WERI-Rb-1 (cell line): Measurements from ENCODE around the gene FHAD1.
A peak's percentile ranks its signal among the peaks of the same experiment; 100 is the strongest.

Source experiments
- DNase-seq: peaks from one replicate; pipeline ENCODE4 v3.0.0-alpha.2; 2020
- H3K27ac ChIP-seq: fragments of 250-450 bp; sonication (Bioruptor Pico); 2 replicates; pipeline ENCODE4 v1.5.1; 2020; ENCODE audit warnings: mild to moderate bottlenecking, moderate library complexity
- H3K27me3 ChIP-seq: fragments of 250-450 bp; sonication (Bioruptor Pico); 2 replicates; pipeline ENCODE4 v1.5.1; 2021; ENCODE audit warnings: mild to moderate bottlenecking, low read depth, moderate library complexity; ENCODE audit not compliant: insufficient read depth, severe bottlenecking
- H3K36me3 ChIP-seq: fragments of 250-450 bp; sonication (Bioruptor Pico); 2 replicates; pipeline ENCODE4 v1.5.1; 2020; ENCODE audit warnings: mild to moderate bottlenecking, moderate library complexity
- H3K4me3 ChIP-seq: 2 replicates; pipeline ENCODE4 v1.5.1; 2011; ENCODE audit warnings: low read depth, mild to moderate bottlenecking, control low read depth, low read length
- H3K9me3 ChIP-seq: fragments of 250-450 bp; sonication (Bioruptor Pico); 2 replicates; pipeline ENCODE4 v1.5.1; 2021; ENCODE audit warnings: mild to moderate bottlenecking, moderate library complexity; ENCODE audit not compliant: severe bottlenecking
- TF ChIP-seq, protein P1 (sequence below): IDR thresholded peaks from 2 replicates; pipeline ENCODE4 v1.5.1; 2011; ENCODE audit warnings: low read depth, mild to moderate bottlenecking, control low read depth, inconsistent platforms, low read length

Gene FHAD1

DNA sequence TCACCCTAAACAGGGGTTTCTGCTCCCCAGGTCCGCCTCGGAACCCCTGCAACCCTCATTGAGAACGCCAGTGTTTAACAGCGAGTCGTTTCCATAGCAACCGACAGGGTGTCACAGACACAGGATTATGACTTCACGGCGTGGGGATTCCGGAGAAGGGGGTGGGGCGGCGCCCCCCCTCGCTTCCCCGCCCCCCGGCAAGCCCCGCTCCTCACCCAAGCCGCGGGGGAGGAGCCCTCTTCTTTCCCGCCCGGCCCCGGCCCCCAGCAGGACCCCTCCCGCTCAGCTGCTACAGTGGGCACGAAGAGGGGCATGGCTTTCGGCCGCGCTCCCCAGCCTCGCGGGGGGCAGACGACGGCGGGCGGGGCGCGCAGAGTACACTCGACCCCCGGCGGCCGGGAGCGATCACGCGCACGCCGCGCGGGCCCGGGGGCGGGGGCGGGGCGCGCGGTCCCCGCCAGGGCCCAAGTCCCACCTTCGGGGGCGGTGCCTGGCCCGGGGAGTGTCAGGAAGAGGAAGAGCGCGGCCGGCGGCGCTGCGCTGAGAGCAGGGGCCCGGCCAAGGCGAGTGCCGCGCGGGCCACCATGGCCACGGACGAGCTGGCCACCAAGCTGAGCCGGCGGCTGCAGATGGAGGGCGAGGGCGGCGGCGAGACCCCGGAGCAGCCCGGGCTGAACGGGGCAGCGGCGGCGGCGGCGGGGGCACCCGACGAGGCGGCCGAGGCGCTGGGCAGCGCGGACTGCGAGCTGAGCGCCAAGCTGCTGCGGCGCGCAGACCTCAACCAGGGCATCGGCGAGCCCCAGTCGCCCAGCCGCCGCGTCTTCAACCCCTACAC, 162.6 kb downstream of the FHAD1 start, which contains the start of gene EFHD2:
Gene EFHD2 (plus strand): TSS at position 501 of the 835 bp plus-strand sequence. CDS start 84 bp downstream, at position 585.
- H3K9me3 ChIP-seq = no peaks in the 10 kb centered on the region
- DNase-seq = peak; percentile 91
- H3K27me3 ChIP-seq = no peaks in the 10 kb centered on the region
- peak within 1 kb of the TSS; percentile 88 for H3K4me3 ChIP-seq
- peak within 1 kb of the TSS; percentile 87 for H3K27ac ChIP-seq
- peaks cover 25% of the 10 kb centered on the region for H3K36me3 ChIP-seq
- TF ChIP-seq, protein P1, sequence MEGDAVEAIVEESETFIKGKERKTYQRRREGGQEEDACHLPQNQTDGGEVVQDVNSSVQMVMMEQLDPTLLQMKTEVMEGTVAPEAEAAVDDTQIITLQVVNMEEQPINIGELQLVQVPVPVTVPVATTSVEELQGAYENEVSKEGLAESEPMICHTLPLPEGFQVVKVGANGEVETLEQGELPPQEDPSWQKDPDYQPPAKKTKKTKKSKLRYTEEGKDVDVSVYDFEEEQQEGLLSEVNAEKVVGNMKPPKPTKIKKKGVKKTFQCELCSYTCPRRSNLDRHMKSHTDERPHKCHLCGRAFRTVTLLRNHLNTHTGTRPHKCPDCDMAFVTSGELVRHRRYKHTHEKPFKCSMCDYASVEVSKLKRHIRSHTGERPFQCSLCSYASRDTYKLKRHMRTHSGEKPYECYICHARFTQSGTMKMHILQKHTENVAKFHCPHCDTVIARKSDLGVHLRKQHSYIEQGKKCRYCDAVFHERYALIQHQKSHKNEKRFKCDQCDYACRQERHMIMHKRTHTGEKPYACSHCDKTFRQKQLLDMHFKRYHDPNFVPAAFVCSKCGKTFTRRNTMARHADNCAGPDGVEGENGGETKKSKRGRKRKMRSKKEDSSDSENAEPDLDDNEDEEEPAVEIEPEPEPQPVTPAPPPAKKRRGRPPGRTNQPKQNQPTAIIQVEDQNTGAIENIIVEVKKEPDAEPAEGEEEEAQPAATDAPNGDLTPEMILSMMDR = no peak

DNA sequence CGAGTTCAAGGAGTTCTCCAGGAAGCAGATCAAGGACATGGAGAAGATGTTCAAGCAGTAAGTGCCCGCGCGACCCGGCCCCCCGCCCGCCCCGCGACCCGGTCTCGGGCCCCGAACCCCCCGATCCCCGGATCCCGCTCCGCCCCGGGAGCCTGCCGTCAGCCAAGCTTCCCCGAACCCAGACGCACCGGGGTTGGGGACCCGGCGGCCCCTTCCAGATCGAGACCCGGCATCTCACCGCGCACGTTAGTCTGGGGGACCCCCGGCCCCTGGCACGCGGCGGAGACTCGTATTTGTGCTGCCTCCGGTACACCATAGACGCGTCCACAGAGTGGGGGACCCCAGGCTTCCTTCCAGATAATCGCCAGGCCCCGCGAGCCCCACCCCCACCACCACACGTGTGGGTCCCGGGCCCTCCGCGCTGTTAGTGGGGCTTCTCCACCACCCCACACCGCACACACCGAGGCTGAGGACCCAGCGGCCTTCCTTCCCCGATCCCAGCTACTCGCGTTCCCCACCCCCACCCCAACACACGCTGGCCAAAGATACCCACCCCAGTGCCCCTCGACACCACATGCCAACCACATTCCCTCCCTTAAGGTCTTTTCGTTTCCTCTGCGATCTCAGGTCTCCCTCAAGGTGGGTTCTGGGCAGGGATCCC, 163.3 kb downstream of the FHAD1 start:
- Histone ChIP-seq H3K27ac (peak overlapping the region; percentile 87), H3K27me3 (no peaks in the 10 kb centered on the region), H3K4me3 (peak overlapping the region; percentile 88), H3K36me3 (peaks cover 31% of the 10 kb centered on the region), H3K9me3 (no peaks in the 10 kb centered on the region)
- TF ChIP-seq, protein P1 = no peak
- no peak for DNase-seq

DNA sequence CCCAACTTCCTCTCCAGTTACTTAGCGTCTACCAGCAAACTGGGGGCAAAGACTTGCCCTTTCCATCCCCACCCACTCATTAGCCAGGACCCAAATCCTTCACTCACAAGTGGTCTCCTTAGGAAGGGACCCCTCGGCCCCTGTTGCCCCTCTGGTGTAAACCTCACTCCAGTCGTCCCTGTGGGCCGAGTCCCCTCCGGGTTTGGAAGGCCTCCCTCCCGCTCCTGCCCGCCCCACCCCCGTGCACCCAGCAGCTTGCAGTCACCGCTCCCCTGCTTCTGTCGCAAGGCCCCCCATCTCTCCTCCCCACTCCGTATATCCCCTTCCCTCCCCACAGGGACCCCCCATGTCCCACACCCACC, 163.8 kb downstream of the FHAD1 start:
- H3K4me3 ChIP-seq = peak overlapping the region; percentile 88
- no peaks in the 10 kb centered on the region for H3K9me3 ChIP-seq
- TF ChIP-seq, protein P1 = no peak
- H3K36me3 ChIP-seq = peaks cover 36% of the 10 kb centered on the region
- H3K27me3 ChIP-seq = no peaks in the 10 kb centered on the region
- DNase-seq = no peak
- H3K27ac ChIP-seq = peak overlapping the region; percentile 87

- no peak for DNase-seq
- H3K27ac ChIP-seq = peak overlapping the region; percentile 87
- peak overlapping the region; percentile 88 for H3K4me3 ChIP-seq
These were observed 164.6 kb downstream of the FHAD1 start for GRCh38 chr1:15411593-15412137.

DNA sequence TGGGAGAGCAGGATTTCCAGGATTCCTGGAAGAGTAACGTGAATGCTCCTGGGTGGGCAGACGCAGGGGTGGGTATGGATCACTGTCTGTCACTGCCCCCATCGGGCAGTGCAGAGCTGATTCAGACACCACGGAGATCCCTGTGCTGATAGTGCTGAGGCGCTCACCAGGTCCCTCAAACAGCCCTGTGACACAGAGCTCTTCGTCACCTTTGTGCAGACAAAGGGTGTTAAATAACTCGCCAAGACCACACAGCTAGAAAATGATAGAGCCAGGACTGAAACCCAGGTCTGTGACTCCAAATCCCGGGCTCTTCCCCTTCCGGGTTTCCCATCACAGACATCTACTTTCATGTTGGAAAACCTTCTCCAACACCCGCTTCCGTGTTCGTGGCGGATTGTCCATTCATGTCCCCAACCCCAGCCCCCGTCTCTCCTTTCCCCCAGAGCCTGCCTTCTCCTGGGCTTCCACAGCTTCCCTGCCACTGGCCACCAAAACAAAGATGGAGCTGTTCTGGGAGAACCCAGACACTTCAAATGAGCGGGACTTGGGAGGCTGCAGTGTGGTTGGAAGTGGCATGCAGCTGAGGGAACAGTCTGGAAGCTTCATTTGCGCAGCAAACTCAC, 165.3 kb downstream of the FHAD1 start:
- TF ChIP-seq, protein P1 = no peak
- Histone ChIP-seq H3K27me3 (no peaks in the 10 kb centered on the region), H3K27ac (peak overlapping the region; percentile 87), H3K36me3 (peaks cover 36% of the 10 kb centered on the region), H3K9me3 (no peaks in the 10 kb centered on the region), H3K4me3 (no peak overlapping the region; the same call in 1 of the 2 replicates)
- no peak for DNase-seq

More at GRCh38 chr1:15411593-15412137, 164.6 kb downstream of the FHAD1 start:
- H3K36me3 ChIP-seq = peaks cover 36% of the 10 kb centered on the region
- H3K27me3 ChIP-seq = no peaks in the 10 kb centered on the region
- TF ChIP-seq, protein P1 = no peak
- no peaks in the 10 kb centered on the region for H3K9me3 ChIP-seq
